Measurements from ENCODE around the gene ACAD10.

ACAD10 gene

DNA sequence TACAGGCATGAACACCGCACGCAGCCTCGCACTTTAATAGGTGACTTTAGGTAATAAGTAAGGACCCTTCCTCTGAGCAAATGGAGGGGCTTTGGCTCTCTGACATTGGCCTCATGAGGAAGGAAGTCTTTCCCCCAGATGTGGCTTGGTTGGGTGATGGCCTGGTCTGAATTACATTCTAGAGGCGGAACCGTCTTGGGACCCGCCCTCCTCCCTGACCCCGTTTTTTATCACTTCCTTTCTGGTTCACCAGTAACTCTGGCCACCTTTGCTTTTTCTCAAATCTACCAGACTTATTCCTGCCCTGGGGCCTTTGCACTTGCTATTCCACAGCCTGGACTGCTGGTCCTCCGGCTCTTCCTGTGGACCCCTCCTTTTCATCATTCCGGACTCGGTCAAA lies 94.3 kb downstream of the ACAD10 start:
- DNase-seq, result no peak

DNA sequence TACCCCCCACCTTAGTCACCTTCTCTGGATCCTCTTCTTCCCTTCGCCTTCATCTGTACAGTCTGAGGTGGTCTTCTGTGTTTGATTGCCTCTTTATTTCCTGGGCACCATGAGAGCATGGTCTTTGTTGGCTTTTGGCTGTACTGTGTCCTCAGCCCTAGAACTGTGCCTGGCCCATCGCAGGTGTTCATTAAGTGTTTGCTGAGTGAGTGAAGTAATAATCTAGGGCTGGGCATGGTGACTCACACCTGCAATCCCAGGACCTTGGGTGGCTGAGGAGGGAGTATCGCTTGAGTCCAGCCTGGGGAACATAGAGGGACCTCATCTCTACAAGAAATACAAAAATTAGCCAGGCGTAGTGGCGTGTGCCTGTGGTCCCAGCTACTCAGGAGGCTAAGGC lies 94.8 kb downstream of the ACAD10 start:
- no peak for DNase-seq

DNA sequence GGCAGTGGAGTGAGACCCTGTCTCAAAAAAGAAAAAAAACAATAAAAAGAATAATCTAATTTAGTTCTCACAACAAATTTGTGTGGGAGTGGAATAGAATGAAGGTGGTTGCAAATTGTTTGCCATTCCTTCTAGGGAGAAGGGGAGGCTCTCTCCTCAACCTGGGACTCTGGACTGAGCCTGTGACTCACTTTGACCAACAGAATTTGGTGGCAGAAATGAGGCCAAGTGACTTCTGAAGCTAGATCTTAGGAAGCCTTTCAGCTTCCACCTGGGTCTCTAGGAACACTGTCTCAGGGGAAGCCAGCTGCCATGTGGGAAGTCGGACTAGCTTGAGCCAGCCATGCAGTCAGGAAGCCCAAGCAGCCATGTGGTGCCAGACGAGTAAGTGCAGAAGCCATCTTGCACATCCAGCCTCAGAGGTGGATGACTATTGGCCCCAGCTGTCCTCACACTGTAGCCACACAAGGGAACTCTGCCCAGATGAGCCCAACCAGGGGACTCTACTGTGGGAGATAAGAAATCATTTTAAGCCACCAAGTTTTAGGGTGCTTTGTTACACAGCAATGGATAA lies 95.3 kb downstream of the ACAD10 start:
- DNase-seq, result no peak

DNA sequence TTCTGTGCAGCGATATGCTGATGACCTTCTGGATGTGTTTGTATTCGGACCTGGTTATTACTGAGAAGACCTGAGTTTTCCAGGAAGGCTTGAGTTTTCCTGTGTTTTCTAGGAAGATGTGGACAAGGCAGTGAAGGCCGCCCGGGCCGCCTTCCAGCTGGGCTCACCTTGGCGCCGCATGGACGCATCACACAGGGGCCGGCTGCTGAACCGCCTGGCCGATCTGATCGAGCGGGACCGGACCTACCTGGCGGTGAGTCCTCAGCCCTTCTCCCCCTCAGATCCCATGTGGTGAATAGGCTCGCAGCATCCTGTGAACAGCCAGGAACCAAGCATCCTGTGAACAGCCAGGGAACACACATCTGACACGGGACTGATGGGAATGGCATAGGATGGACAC lies 97.2 kb downstream of the ACAD10 start:
- no peak for DNase-seq

DNA sequence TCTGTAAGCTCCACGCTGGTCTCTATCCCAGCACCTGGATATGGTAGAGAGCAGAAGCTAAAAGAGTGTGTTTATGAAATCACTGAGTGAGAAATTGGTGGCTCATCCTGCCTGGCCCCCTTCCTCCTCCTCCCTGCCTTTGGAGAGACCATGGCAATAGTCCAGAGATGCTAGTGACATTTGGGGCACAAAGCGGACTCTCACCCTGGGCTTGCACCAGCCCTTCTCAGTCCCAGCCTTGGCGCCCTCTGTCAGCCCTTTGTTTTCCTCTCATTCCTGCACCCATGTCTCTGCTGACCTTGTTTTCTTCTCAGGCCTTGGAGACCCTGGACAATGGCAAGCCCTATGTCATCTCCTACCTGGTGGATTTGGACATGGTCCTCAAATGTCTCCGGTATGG lies 99.1 kb downstream of the ACAD10 start:
- DNase-seq, result no peak

DNA sequence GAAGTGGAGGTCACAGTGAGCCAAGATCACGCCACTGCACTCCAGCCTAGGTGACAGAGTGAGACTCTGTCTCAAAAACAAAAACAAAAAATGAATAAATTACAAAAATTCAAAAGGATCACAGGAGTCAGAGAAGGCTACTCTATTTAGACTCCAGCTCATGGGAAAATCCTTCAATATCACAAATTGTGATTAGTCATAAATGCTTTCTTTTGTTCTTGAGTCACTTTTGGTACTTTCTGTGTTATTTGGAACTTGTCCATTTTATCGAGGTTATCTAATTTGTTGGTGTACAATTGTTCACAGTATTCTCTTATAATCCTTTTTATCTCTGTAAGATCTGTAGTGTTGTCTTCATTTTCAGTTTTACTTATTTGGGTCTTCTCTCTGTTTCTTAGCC lies 99.8 kb downstream of the ACAD10 start:
- DNase-seq, result no peak

DNA sequence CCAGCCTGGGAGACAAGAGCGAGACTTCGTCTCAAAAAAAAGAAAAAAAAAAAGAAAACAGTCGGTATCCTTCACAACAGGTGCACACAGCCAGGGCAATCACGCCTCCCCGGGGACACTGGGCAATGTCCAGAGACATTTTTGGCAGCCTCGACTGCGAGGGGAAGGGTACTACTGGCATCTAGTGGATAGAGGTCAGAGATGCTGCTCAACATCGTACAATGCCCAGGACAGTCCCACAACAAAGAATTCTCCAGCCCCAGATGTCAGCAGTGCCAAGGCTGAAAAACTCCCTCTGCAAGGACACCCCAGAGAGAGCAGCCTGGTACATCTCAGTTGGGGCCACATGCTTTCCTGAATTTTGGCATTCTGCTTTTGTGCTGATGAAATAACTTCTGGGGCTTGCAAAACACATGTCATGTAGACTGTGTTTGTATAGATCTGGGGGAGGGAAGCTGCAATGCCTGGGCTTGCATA lies 102.4 kb downstream of the ACAD10 start:
- no peak for DNase-seq

DNA sequence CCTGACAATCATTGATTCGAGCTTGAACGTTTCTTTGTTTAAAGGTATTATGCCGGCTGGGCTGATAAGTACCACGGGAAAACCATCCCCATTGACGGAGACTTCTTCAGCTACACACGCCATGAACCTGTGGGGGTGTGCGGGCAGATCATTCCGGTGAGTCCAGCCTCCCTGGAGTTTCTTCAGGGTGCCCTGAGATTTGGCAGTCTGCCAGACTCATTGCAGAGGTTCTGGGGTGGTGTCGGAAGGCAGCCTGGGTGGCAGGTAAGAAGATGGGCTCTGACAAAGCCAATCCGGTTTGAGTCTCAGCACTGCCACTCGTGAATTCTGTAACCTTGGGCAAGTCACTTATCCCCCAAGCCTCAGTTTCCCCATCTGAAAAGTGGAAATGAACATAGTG lies 103.9 kb downstream of the ACAD10 start:
- no peak for DNase-seq

DNA sequence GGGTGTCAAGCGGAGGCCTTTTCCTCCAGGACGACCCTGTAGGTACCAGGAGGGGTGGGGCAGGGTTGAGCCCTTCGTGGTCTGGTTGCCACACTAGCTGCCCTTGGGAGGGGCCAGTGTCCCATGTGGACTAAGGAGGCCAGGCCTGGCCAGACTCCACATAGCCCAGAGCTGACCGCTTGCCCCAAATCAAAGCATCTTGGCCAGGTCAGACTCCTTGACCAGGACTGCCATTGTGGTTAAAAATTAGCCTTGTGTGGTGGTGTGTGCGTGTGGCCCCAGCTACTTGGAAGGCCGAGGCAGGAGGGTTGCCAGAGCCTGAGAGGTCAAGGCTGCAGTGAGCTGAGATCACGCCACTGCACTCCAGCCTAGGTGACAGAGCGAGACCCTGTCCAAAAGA lies 105.7 kb downstream of the ACAD10 start:
- no peak for DNase-seq

DNA sequence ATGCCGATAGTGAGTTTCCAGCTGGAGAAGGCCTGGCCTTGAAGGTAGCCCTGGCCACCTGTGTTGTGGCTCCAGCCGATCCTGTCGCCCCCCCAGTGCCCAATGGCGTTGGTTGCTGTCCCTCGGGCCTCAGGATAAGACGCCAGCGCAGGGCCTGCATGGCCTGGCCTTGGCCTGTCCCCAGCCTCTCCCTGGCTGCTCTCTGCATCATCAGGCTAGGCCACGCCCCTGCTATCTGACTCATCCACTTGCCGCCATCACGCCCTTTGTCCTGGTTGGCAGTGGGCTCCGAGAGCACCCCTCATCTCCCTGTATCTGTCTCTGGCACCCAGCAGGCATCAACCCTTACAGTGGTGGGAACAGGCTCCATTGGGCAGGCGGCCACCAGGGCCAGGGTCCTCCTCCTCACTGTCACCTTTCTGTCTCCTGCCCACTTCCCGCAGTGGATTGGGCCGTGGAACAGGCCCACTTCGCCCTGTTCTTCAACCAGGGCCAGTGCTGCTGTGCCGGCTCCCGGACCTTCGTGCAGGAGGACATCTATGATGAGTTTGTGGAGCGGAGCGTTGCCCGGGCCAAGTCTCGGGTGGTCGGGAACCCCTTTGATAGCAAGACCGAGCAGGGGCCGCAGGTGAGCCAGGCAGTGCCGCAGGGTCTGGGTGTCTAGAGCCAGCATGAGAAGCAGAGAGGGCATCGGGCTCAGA lies 106.5 kb downstream of the ACAD10 start:
- DNase-seq, result no peak

DNA sequence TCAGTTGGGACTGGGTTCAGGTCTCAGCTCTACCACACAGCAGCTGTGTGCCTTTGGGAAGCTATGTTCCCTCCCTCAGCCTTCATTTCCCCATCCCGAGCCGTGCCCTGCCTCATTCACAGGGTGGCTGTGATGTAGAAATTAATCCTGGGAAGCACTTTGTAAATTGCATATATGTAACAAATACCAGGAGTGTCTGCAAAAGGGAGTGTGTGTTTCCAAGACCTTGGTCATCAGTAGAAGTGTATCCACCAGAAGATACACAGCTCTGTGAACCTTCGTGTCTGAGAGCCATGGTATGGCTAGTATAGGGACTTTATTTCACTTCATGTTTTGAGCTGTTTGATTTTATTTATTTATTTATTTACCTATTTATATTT lies 107.0 kb downstream of the ACAD10 start:
- no peak for DNase-seq

DNA sequence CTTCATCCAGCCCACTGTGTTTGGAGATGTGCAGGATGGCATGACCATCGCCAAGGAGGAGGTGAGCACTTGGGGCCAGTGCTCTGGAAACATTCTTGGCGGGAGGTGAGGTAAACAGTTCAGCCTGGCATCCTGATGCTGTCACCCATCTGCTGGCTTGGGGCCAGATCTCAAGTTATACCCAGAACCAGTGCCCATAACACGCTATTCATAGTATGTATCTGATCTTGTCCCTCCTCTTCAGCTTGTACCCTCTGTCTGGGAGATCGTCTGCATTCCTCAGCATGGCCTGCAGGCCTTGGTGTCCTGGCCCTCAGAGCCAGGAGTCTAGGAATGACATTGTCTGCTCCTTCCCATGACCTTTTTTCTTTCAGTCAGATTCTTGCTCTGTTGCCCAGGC lies 112.3 kb downstream of the ACAD10 start:
- DNase-seq, result no peak

DNA sequence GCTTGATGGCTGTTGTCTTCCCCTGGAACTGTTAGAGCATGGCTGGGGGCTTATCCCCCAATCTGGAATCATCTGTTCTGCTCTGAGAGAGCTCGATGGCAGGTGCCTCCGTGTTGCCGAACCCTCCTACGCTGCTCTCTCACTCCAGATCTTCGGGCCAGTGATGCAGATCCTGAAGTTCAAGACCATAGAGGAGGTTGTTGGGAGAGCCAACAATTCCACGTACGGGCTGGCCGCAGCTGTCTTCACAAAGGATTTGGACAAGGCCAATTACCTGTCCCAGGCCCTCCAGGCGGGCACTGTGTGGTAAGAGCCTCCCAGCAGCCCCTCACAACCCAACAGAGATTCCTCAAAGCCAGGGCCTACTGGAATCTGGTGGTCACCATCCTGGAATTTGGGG lies 113.9 kb downstream of the ACAD10 start:
- DNase-seq, result no peak

DNA sequence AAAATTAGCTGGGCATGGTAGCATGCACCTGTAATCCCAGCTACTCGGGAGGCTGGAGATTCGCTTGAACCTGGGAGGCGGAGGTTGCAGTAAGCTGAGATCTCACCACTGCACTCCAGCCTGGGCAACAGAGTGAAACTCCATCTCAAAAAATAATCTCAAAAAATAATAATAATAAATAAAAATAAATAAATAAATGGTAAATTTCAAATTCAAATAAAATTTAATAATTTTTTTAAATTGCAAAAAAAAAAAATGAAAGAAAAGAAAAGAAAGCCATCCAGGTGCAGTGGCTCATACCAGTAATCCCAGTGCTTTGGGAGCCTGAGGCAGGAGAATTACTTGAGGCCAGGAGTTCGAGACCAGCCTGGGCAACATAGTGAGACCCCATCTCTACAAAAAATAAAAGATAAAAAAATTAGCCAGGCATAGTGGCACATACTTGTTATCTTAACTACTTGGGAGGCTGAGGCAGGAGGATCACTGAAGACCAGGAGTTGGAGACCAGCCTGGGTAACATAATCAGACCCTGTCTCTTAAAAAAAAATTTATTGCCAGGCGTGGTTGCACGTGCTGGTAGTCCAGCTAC lies 117.3 kb downstream of the ACAD10 start:
- no peak for DNase-seq

DNA sequence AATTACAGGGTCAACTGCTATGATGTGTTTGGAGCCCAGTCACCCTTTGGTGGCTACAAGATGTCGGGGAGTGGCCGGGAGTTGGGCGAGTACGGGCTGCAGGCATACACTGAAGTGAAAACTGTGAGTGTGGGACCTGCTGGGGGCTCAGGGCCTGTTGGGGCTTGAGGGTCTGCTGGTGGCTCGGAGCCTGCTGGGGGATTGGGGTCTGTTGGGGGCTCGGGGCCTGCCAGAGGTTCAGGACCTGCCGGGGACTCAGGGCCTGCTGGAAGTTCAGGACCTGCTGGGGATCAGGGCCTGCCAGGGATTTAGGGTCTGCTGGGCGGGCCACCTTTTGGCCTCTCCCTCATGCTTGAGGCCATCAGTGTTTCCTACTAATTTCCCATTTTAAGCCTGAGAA lies 118.0 kb downstream of the ACAD10 start:
- DNase-seq, result no peak

DNA sequence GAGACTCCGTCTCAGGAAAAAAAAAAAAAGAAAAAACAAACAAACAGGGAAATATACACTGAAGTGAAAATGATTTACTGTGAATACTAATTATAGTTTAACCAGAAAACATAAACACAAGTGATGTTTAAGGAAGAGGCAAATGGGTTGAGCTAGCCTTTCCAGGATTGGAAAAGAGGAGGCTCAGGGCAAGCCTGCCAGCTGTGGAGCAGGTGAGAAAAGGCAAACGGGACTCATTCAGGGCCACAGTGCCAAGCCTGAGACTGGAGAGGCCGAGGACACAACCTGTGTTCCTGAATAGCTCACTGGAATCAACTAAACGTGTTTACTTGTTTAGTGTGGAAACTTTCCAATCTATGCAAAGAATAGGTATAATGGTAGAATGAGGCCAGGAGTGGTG lies 120.5 kb downstream of the ACAD10 start:
- no peak for DNase-seq

Measured in NCI-H1436 (cell line).